ENCODE data around the gene NET1. TPM values are rescaled to one million over a fixed set of nuclear protein-coding genes. Genes with fewer than 3 reads are reported as not detected.

Gene NET1
- total and polyA plus RNA-seq, 2 experiments from 2014 or later: 62.5 to 96.4 TPM

GRCh38 chr10:5490032-5490431, 77.7 kb downstream of the NET1 start:
- TF ChIP-seq EZH2 (IDR thresholded peaks at IDR 0.05; ENCODE audit: borderline replicate concordance): no peak
- TF ChIP-seq CTCF (IDR thresholded peaks at IDR 0.05; ENCODE audit: poor library complexity): no peak
- no peak for TF ChIP-seq EZH2phosphoT487 (IDR thresholded peaks at IDR 0.05; ENCODE audit: low read depth, severe bottlenecking, unreplicated experiment)
- no peak for DNase-seq (ENCODE audit: low spot score)
- Histone ChIP-seq H3K4me3 (no peak overlapping the region), H3K9me3 (ENCODE audit: low read depth) (no peaks in the 10 kb centered on the region), H3K79me2 (no peaks in the 10 kb centered on the region), H3K27me3 (no peaks in the 10 kb centered on the region), H3K36me3 (replicated peaks; ENCODE audit: insufficient read depth, low read depth) (no peaks in the 10 kb centered on the region), H2AFZ (no peak overlapping the region), H3K9me2 (replicated peaks; ENCODE audit: insufficient read depth) (no peaks in the 10 kb centered on the region), H3K27ac (no peak overlapping the region), H4K20me1 (ENCODE audit: insufficient read depth, poor library complexity, severe bottlenecking) (no peaks in the 10 kb centered on the region), H3K4me2 (no peak overlapping the region), H3K4me1 (ENCODE audit: insufficient read depth) (peaks cover 14% of the 10 kb centered on the region)
- 95% methylated on average over 4 of the region's 4 CpGs for WGBS (ENCODE audit: low lambda C conversion rate, missing lambda C conversion rate)

GRCh38 chr10:5490698-5491464, 78.5 kb downstream of the NET1 start:
- H3K4me3 ChIP-seq: no peak overlapping the region
- no peaks in the 10 kb centered on the region for H3K36me3 ChIP-seq (replicated peaks; ENCODE audit: insufficient read depth, low read depth)
- no peaks in the 10 kb centered on the region for H3K79me2 ChIP-seq
- H3K4me2 ChIP-seq: no peak overlapping the region
- H3K4me1 ChIP-seq (ENCODE audit: insufficient read depth): peaks cover 19% of the 10 kb centered on the region
- no peaks in the 10 kb centered on the region for H3K9me3 ChIP-seq (ENCODE audit: low read depth)
- WGBS (ENCODE audit: low lambda C conversion rate, missing lambda C conversion rate): 92% methylated on average over 9 of the region's 10 CpGs
- no peaks in the 10 kb centered on the region for H3K9me2 ChIP-seq (replicated peaks; ENCODE audit: insufficient read depth)
- no peaks in the 10 kb centered on the region for H3K27me3 ChIP-seq
- no peak overlapping the region for H2AFZ ChIP-seq
- no peak for TF ChIP-seq CTCF (IDR thresholded peaks at IDR 0.05; ENCODE audit: poor library complexity)
- no peak for TF ChIP-seq EZH2phosphoT487 (IDR thresholded peaks at IDR 0.05; ENCODE audit: low read depth, severe bottlenecking, unreplicated experiment)
- no peak for TF ChIP-seq EZH2 (IDR thresholded peaks at IDR 0.05; ENCODE audit: borderline replicate concordance)
- no peaks in the 10 kb centered on the region for H4K20me1 ChIP-seq (ENCODE audit: insufficient read depth, poor library complexity, severe bottlenecking)
- no peak overlapping the region for H3K27ac ChIP-seq
- no peak for DNase-seq (ENCODE audit: low spot score)

- Histone ChIP-seq H3K9me3 (ENCODE audit: low read depth) (no peaks in the 10 kb centered on the region), H3K4me2 (no peak overlapping the region), H3K27ac (no peak overlapping the region), H3K4me3 (no peak overlapping the region), H3K4me1 (ENCODE audit: insufficient read depth) (peaks cover 20% of the 10 kb centered on the region), H4K20me1 (ENCODE audit: insufficient read depth, poor library complexity, severe bottlenecking) (no peaks in the 10 kb centered on the region), H3K9me2 (replicated peaks; ENCODE audit: insufficient read depth) (no peaks in the 10 kb centered on the region), H3K27me3 (no peaks in the 10 kb centered on the region), H3K36me3 (replicated peaks; ENCODE audit: insufficient read depth, low read depth) (no peaks in the 10 kb centered on the region), H3K79me2 (no peaks in the 10 kb centered on the region), H2AFZ (no peak overlapping the region)
- TF ChIP-seq EZH2phosphoT487 (IDR thresholded peaks at IDR 0.05; ENCODE audit: low read depth, severe bottlenecking, unreplicated experiment): no peak
- no peak for TF ChIP-seq CTCF (IDR thresholded peaks at IDR 0.05; ENCODE audit: poor library complexity)
- TF ChIP-seq EZH2 (IDR thresholded peaks at IDR 0.05; ENCODE audit: borderline replicate concordance): no peak
- no peak for DNase-seq (ENCODE audit: low spot score)
- 98% methylated on average over 7 of the region's 7 CpGs for WGBS (ENCODE audit: low lambda C conversion rate, missing lambda C conversion rate)
Measured at GRCh38 chr10:5491477-5491876, 79.1 kb downstream of the NET1 start.
